Measurements from ENCODE around the gene TACR2.

Gene TACR2

DNA sequence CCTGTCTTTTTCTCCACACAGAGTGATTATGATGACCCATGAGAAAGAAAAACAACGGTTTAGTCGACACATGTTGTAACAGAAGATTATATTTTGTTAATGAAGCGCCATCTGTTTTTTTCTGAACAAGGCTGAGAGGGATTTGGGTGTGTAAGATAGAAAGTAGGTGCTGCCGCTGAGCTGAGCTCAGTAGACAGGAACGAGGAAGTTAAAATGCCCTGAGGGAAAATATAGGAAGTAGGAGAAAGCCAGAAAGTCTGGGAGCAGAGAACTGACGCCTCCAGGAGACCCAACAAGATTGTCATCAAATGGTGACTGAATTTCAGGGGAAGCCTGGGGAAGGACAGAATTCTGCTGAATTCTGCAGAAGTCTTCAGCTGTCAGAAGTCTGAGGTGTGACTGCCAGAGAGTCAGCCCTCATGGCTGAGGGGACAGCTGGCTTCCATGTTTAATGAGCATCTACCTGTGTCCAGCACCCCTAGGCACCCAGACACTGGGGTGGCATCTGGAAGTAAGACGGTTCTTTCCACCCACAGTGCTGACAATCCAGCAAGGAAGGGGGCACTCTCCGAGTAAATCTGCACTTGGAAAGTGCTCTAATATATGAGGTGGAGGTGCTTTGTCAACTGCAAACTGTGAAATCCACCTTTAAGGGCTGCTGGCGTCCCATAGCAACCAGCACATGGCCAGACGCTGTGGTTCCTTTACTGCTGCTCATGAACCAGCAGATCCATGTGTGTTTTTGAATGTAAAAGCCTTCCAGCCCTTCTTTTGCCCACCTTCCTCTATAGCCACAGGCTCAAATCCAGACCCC lies 22.0 kb upstream of the TACR2 start:
- DNase-seq (ENCODE audit: low spot score), result no peak
- TF ChIP-seq, protein P1, sequence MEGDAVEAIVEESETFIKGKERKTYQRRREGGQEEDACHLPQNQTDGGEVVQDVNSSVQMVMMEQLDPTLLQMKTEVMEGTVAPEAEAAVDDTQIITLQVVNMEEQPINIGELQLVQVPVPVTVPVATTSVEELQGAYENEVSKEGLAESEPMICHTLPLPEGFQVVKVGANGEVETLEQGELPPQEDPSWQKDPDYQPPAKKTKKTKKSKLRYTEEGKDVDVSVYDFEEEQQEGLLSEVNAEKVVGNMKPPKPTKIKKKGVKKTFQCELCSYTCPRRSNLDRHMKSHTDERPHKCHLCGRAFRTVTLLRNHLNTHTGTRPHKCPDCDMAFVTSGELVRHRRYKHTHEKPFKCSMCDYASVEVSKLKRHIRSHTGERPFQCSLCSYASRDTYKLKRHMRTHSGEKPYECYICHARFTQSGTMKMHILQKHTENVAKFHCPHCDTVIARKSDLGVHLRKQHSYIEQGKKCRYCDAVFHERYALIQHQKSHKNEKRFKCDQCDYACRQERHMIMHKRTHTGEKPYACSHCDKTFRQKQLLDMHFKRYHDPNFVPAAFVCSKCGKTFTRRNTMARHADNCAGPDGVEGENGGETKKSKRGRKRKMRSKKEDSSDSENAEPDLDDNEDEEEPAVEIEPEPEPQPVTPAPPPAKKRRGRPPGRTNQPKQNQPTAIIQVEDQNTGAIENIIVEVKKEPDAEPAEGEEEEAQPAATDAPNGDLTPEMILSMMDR (IDR thresholded peaks at IDR 0.05), result no peak
- Histone ChIP-seq H3K27ac (no peak overlapping the region), H3K4me3 (no peak overlapping the region)

DNA sequence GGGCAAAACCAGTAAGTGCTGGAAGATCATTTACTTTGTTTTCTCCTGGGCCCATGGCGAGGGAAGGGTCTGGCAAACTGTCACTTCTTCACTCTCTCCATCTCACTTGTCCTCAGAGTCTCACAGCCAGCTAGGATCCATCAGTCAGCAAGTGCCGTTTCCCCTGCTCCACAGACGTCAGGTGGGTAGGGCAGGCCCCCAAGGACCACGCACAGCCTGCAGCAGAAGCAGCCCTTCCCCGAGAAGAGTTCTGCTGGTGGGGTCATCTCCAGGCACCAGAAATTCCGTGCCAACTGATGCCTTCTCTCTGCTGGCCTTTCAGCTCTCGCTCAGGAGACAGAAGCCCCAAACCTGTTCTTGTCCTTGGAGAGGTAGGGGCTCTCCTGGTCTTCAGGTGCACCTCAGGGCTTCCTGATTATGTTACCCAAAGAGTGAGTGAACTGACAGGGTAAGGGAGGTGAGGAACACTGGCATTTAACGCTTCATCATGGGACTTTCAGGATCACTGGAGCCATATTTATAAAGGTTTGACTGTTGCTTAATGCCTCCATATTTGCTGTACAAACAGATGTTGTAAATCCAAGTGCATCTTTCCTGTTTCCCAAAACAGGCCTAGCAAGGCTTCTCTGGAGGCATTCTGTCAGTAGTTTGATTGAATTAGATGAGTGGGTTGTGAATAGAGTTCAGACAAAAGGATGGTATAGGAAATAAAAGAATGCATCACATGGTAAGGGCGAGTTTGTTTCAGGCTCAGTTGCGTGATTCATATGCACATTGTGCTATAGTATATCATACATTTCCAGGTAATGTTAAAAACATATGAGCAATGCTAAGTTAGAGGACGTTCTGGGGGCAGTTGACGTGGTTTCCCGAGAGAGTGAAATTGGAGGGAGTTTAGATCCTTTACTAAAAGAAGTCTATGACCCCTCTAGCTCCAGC lies 20.9 kb upstream of the TACR2 start:
- no peak overlapping the region for H3K27ac ChIP-seq
- TF ChIP-seq, protein P1 (IDR thresholded peaks at IDR 0.05), result no peak
- no peak for DNase-seq (ENCODE audit: low spot score)
- no peak overlapping the region for H3K4me3 ChIP-seq

DNA sequence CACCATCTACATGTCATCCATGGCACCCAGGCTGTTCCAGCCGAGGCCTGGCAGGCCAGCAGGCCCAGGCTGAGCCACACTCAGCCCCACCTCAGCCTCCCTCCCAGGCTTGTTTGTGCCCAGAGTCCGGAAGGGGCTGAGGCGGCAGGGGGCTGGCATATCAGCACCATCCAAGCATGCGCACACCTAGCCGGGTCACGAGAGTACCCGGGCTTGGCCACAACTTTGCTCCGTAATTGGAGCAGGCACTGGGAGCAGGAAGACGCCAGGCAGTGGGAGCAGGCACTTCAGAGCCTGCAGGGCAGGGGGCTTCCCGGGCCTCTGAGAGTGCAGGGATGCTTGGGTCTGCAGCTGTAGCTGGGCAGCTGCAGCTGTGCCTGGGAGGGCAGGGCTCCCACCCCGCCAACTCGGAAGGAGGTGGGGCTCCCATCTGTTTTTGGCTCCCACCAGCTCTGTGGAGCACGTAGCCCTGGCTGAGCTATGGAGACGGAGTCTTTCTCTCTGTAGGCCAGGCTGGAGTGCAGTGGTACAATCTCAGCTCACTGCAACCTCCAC lies 19.3 kb upstream of the TACR2 start:
- TF ChIP-seq, protein P1 (IDR thresholded peaks at IDR 0.05), result no peak
- Histone ChIP-seq H3K4me3 (no peak overlapping the region), H3K27ac (no peak overlapping the region)
- DNase-seq (ENCODE audit: low spot score), result no peak

DNA sequence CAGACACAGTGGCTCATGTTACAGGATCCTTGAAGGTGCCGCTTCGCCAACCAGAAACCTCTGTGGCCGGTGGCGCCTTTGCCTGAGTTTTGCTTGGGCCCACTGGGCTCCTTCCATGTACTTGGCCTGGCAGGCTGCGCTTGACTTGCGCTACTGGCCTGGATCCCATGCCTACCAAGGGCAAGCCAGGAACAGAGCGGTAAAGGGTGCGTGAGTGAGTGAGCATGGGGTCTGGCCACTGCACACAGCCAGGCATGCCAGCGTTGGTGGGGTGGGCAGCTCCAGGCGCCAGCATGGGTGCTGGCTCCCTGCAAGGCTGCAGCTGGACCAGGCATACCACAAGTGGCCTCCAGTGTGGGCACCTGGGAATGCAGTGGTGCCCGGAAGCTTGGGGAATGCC lies 18.2 kb upstream of the TACR2 start:
- H3K4me3 ChIP-seq, result no peak overlapping the region
- TF ChIP-seq, protein P1 (IDR thresholded peaks at IDR 0.05), result no peak
- DNase-seq (ENCODE audit: low spot score), result no peak
- no peak overlapping the region for H3K27ac ChIP-seq

DNA sequence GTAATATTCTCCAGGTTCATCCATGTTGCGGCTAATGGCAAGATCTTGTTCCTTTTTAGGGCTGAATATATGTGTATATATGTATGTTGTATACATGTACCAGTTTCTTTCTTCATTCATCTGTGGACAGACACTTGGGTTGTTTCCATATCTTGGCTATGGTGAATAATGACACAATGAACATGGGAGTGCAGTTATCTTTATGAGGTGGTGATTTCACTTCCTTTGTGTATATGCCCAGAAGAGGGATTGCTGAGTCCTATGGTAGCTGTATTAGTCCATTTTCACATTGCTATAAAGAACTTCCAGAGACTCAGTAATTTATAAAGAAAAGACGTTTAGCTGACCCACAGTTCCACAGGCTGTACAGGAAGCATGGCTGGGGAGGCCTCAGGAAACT lies 17.5 kb upstream of the TACR2 start:
- H3K27ac ChIP-seq, result no peak overlapping the region
- TF ChIP-seq, protein P1 (IDR thresholded peaks at IDR 0.05), result no peak
- no peak for DNase-seq (ENCODE audit: low spot score)

DNA sequence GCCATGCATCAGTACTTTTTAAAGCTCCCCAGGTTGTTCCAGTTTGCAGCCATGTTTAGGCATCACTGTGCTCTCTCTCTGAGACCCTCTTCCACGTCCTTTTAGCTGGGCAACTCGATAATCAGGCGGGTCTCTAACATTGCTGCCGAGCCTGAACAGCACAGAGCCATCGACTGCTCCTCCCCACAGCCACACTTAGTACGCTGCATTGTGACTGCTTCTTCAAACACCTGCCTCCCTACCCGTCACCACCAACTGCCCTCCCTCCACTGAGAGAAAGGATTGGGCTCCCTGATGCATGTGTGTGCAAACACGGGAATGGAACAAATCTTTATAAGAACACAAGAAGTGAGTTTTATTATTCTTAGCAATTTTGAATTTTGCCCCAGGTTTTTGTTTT lies 11.4 kb upstream of the TACR2 start:
- TF ChIP-seq, protein P1 (IDR thresholded peaks at IDR 0.05), result no peak
- no peak overlapping the region for H3K27ac ChIP-seq
- no peak for DNase-seq (ENCODE audit: low spot score)
- no peak overlapping the region for H3K4me3 ChIP-seq

More for the DNA sequence above, 17.5 kb upstream of the TACR2 start:
- no peak overlapping the region for H3K4me3 ChIP-seq

Measured in coronary artery (tissue), 2 donors.